Naive B cell (primary cell): ENCODE measurements around the gene SLC40A1. TPM values are rescaled to one million over a fixed set of nuclear protein-coding genes. Genes with fewer than 3 reads are reported as not detected.

ENCODE experiments used
- ATAC-seq, 2 donors: fragments of 150-1000 bp; cut with Tn5 transposase; 2 replicates each; pipeline ENCODE4 v1.10.0; 2021; ENCODE audit warnings: low read depth in 2 of 2, mild to moderate bottlenecking in 2 of 2, moderate library complexity in 2 of 2
- DNase-seq: peaks from one replicate; pipeline ENCODE4 v3.0.0; 2022
- H3K27ac Mint-ChIP-seq, 6 donors: one replicate each; pipeline ENCODE4 v1.8.0; 2020 to 2022; ENCODE audit warnings: mild to moderate bottlenecking in 6 of 6, mixed read lengths in 6 of 6, moderate library complexity in 5 of 6, inconsistent platforms in 2 of 6
- H3K27me3 Mint-ChIP-seq, 3 donors: one replicate each; pipeline ENCODE4 v1.8.0; 2021 to 2022; ENCODE audit warnings: mixed read lengths in 3 of 3, mild to moderate bottlenecking in 1 of 3
- H3K36me3 Mint-ChIP-seq, 2 donors: one replicate each; pipeline ENCODE4 v1.8.0; 2020 to 2022; ENCODE audit warnings: mixed read lengths in 2 of 2, inconsistent platforms in 1 of 2, mild to moderate bottlenecking in 1 of 2
- H3K4me1 Mint-ChIP-seq, 3 donors: one replicate each; pipeline ENCODE4 v1.8.0; 2020 to 2022; ENCODE audit warnings: mixed read lengths in 3 of 3, inconsistent platforms in 1 of 3, mild to moderate bottlenecking in 1 of 3, moderate library complexity in 1 of 3
- H3K4me3 Mint-ChIP-seq, 8 donors: one replicate each; pipeline ENCODE4 v1.8.0; 2020 to 2022; ENCODE audit warnings: mild to moderate bottlenecking in 8 of 8, mixed read lengths in 8 of 8, moderate library complexity in 8 of 8, inconsistent platforms in 2 of 8
- H3K9me3 Mint-ChIP-seq, 7 donors: one replicate each; pipeline ENCODE4 v1.8.0; 2020 to 2022; ENCODE audit warnings: mixed read lengths in 7 of 7, mild to moderate bottlenecking in 5 of 7, inconsistent platforms in 2 of 7, moderate library complexity in 1 of 7
- polyA plus RNA-seq, 6 donors: library from polyadenylated mRNA; unstranded; fragments of 300-500 nt; fragmentation: Illumina TruSeq; gene quantifications; one replicate each; pipeline ENCODE4 v1.2.3, GENCODE V29; 2021; ENCODE audit warnings: low read depth in 6 of 6

SLC40A1 gene
- polyA plus RNA-seq, 6 donors from 2014 or later, result 1.9 to 7.2 (median 3.3) TPM

- H3K27me3 Mint-ChIP-seq, result peaks cover 22 to 25% (median 24%) of the 10 kb centered on the region in 3 donors
- no peak overlapping the region for H3K27ac Mint-ChIP-seq
- H3K4me1 Mint-ChIP-seq, result peaks cover 0 to 7% (median 0%) of the 10 kb centered on the region in 3 donors
- ATAC-seq (peak; percentile 58 to 59), DNase-seq (no peak)
- no peak overlapping the region for H3K4me3 Mint-ChIP-seq
- no peaks in the 10 kb centered on the region for H3K9me3 Mint-ChIP-seq
- no peaks in the 10 kb centered on the region for H3K36me3 Mint-ChIP-seq
These were observed 7.2 kb upstream of the SLC40A1 start for GRCh38 chr2:189587780-189588179.

DNA sequence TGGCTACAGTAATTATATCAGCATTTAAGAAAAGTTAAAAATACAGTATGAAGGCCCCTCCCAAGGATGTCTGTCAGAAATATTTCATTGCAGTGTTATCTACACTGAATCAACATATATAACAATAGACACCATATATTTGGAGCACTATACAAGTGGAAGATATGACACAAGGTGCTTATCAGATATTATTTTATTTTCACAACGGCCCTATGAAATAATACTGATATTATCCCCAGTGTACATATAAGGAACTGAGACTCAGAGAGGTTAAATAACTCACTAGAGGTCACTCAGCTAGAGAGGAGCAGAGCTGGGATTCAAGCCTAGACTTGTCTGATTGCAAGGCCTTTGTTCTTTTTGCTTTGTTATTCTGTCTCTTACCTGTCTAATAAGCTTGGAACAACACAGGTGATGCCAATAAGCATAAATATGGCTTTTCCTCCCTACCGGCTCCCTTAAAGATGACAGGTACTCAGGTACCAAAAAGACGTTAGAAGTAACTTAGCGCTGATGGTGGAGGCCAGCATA lies 4.7 kb upstream of the SLC40A1 start:
- no peak for DNase-seq
- Mint-ChIP-seq H3K9me3 (no peaks in the 10 kb centered on the region), H3K4me3 (no peak overlapping the region), H3K27ac (no peak overlapping the region), H3K27me3 (peaks cover 37 to 43% (median 39%) of the 10 kb centered on the region in 3 donors), H3K36me3 (no peaks in the 10 kb centered on the region), H3K4me1 (peaks cover 10 to 18% (median 14%) of the 10 kb centered on the region in 3 donors)
- ATAC-seq, result no peak

DNA sequence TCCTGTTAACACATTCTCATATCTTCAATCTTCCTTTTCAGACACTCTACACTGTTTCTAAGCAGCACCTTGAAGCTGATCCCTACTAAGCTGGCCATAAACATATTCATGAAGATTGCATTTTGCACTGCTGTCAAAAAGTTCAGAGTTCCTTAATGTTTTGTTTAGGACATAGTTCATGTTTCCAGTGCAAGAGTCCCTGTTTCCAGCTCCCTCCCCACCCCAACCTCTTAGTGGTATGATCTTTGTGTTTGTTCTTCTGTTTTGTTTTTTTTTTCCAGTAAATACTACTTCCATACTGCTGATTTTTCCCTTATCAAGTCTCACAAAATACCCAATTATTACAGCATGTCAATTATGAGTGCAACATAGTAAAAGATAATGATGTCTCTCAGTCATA lies 4.1 kb upstream of the SLC40A1 start:
- Mint-ChIP-seq H3K27ac (no peak overlapping the region), H3K4me3 (no peak overlapping the region), H3K27me3 (peaks cover 39 to 45% (median 45%) of the 10 kb centered on the region in 3 donors), H3K4me1 (peaks cover 16 to 24% (median 19%) of the 10 kb centered on the region in 3 donors), H3K36me3 (no peaks in the 10 kb centered on the region), H3K9me3 (no peaks in the 10 kb centered on the region)
- ATAC-seq (no peak), DNase-seq (no peak)

- Mint-ChIP-seq H3K4me1 (peaks cover 20 to 28% (median 22%) of the 10 kb centered on the region in 3 donors), H3K4me3 (peak overlapping the region in 1 of 8 donors; percentile 28)
These were observed 2.9 kb upstream of the SLC40A1 start for GRCh38 chr2:189583227-189584198.

DNA sequence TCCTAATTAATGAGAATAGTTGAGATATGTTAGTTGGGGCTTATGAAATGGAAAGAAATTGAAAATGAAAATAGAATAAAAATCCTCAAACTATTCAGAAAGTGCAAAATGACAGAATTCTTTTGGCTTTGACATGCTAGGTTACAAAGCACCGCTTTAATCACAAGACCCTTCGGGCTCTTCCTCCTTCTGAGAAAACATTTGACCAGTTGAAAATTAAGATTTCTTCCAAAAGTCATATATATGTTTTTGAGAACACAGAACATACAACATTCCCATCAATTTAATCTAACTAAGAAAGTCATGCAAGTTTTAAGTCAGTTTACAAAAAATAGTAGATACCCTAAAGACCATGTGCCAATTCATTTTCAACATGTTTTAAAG lies 2.2 kb upstream of the SLC40A1 start:
- peak overlapping the region in 1 of 8 donors; percentile 75 for H3K4me3 Mint-ChIP-seq
- ATAC-seq, result no peak
- H3K9me3 Mint-ChIP-seq, result no peaks in the 10 kb centered on the region
- no peak overlapping the region for H3K27ac Mint-ChIP-seq
- H3K27me3 Mint-ChIP-seq, result peaks cover 45 to 51% (median 48%) of the 10 kb centered on the region in 3 donors
- DNase-seq, result no peak
- no peaks in the 10 kb centered on the region for H3K36me3 Mint-ChIP-seq
- peaks cover 20 to 26% (median 22%) of the 10 kb centered on the region in 3 donors for H3K4me1 Mint-ChIP-seq

More at GRCh38 chr2:189583227-189584198, 2.9 kb upstream of the SLC40A1 start:
- no peak for DNase-seq
- H3K27me3 Mint-ChIP-seq, result peaks cover 45 to 51% (median 50%) of the 10 kb centered on the region in 3 donors
- no peaks in the 10 kb centered on the region for H3K9me3 Mint-ChIP-seq
- no peaks in the 10 kb centered on the region for H3K36me3 Mint-ChIP-seq
- peak overlapping the region in 1 of 6 donors; percentile 3 for H3K27ac Mint-ChIP-seq
- no peak for ATAC-seq

GRCh38 chr2:189582140-189582808 lies 1.7 kb upstream of the SLC40A1 start:
- no peak overlapping the region for H3K27ac Mint-ChIP-seq
- peaks cover 45 to 52% (median 46%) of the 10 kb centered on the region in 3 donors for H3K27me3 Mint-ChIP-seq

GRCh38 chr2:189581354-189582139 lies 961 bp upstream of the SLC40A1 start:
- H3K27ac Mint-ChIP-seq, result peak overlapping the region in 1 of 6 donors; percentile 35
- ATAC-seq (peak in 1 of 2 donors; percentile 4), DNase-seq (no peak)
- peaks cover 45 to 56% (median 49%) of the 10 kb centered on the region in 3 donors for H3K27me3 Mint-ChIP-seq
- H3K4me3 Mint-ChIP-seq, result peak overlapping the region; percentile 73 to 88 (median 78)
- H3K36me3 Mint-ChIP-seq, result no peaks in the 10 kb centered on the region
- H3K4me1 Mint-ChIP-seq, result peaks cover 20 to 22% (median 21%) of the 10 kb centered on the region in 3 donors
- no peaks in the 10 kb centered on the region for H3K9me3 Mint-ChIP-seq

More at GRCh38 chr2:189582140-189582808, 1.7 kb upstream of the SLC40A1 start:
- no peak for ATAC-seq
- no peaks in the 10 kb centered on the region for H3K9me3 Mint-ChIP-seq
- no peaks in the 10 kb centered on the region for H3K36me3 Mint-ChIP-seq
- peaks cover 20 to 22% (median 21%) of the 10 kb centered on the region in 3 donors for H3K4me1 Mint-ChIP-seq
- H3K4me3 Mint-ChIP-seq, result peak overlapping the region in 6 of 8 donors; percentile 44 to 88 (median 76)
- DNase-seq, result no peak

DNA sequence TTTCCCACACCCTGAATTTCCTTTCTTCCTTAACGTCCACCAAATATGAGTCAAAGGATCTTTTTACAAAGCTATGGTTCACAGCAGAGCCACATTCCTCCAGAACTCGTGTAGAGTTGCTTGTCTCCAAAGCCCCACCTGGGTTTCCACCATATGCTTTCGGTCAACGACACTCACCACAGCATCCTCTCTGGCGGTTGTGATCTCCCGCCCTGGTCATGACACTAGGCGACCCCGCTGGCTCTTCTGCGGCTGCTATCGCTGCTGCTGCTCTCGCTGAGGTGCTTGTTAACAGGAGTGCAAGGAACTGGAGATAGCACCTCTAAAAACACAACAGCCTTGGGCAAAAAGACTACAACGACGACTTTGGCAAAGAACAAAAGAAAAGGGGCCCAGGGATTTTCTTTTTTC lies 340 bp downstream of the SLC40A1 start:
- Mint-ChIP-seq H3K4me3 (peak overlapping the region; percentile 73 to 95 (median 87)), H3K36me3 (no peaks in the 10 kb centered on the region), H3K27ac (no peak overlapping the region), H3K4me1 (peaks cover 20 to 22% (median 21%) of the 10 kb centered on the region in 3 donors), H3K9me3 (no peaks in the 10 kb centered on the region), H3K27me3 (peaks cover 45 to 56% (median 45%) of the 10 kb centered on the region in 3 donors)
- ATAC-seq (peak; percentile 21 to 31), DNase-seq (no peak)

- Mint-ChIP-seq H3K36me3 (no peaks in the 10 kb centered on the region), H3K4me1 (peaks cover 20 to 22% (median 21%) of the 10 kb centered on the region in 3 donors), H3K27me3 (peaks cover 40 to 52% (median 45%) of the 10 kb centered on the region in 3 donors), H3K27ac (no peak overlapping the region), H3K9me3 (no peaks in the 10 kb centered on the region), H3K4me3 (peak overlapping the region; percentile 73 to 95 (median 87))
- DNase-seq, result no peak
- no peak for ATAC-seq
These were observed 900 bp downstream of the SLC40A1 start for GRCh38 chr2:189579585-189580186.

DNA sequence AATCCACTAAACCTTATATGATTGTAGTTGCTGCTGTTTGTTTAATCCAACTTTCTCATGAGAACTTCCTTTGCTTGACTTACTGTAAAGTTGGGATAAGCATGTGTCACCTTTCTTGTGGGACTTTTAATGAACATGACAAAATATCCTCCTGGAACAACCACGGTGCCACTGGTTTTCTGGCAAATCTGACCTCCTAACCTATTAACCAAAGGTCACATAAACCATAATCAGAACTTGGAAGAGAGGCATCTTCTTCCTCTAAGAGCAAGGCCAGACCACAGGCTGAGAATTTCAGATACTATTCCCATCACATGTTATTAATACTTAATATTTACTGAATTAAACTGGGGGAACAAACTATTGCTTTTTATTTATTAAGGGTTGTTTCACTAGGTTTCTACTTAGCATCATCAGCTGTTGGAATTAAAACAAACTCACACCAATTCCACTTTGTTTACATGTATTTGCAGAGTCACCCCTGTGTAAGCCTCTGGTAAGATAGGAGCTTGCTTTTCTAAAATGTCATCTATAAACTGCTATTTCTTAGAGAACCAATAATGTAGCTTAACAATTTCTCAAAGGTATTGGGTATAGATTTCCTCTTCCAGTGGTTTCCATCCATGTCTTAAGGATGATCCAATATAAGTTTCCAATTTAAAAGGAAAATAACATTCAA lies 2.2 kb downstream of the SLC40A1 start:
- H3K36me3 Mint-ChIP-seq, result no peaks in the 10 kb centered on the region
- H3K4me3 Mint-ChIP-seq, result peak overlapping the region in 1 of 8 donors; percentile 87
- peaks cover 20 to 22% (median 21%) of the 10 kb centered on the region in 3 donors for H3K4me1 Mint-ChIP-seq
- H3K27me3 Mint-ChIP-seq, result peaks cover 33 to 43% (median 36%) of the 10 kb centered on the region in 3 donors
- no peaks in the 10 kb centered on the region for H3K9me3 Mint-ChIP-seq
- no peak overlapping the region for H3K27ac Mint-ChIP-seq
- no peak for ATAC-seq
- no peak for DNase-seq

DNA sequence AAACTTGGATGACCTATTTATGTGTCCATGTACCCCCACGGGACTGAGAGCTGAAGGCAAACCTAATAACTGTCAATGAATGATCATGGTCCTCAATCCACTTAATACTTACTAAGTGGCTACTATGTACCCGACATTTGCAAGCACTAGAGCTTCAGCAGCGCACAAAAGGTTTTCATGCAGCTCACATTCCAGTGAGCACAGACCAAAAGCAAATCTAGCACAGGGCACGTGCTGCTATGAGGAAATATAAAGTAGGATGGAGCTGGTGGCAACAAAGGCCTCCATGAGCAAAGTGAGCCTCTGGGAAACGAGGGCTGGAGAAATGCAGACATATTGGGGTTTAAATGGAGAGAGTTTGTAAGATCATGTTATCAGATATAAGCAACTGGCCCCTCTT lies 3.5 kb downstream of the SLC40A1 start:
- no peak overlapping the region for H3K4me3 Mint-ChIP-seq
- DNase-seq, result no peak
- H3K4me1 Mint-ChIP-seq, result peaks cover 19 to 22% (median 21%) of the 10 kb centered on the region in 3 donors
- H3K27me3 Mint-ChIP-seq, result peaks cover 24 to 31% (median 28%) of the 10 kb centered on the region in 3 donors
- no peak overlapping the region for H3K27ac Mint-ChIP-seq
- H3K9me3 Mint-ChIP-seq, result no peaks in the 10 kb centered on the region
- no peaks in the 10 kb centered on the region for H3K36me3 Mint-ChIP-seq
- no peak for ATAC-seq

GRCh38 chr2:189576396-189576795 lies 4.2 kb downstream of the SLC40A1 start:
- peaks cover 12 to 15% (median 14%) of the 10 kb centered on the region in 3 donors for H3K4me1 Mint-ChIP-seq

More at GRCh38 chr2:189576396-189576795, 4.2 kb downstream of the SLC40A1 start:
- H3K27me3 Mint-ChIP-seq, result peaks cover 17 to 23% (median 22%) of the 10 kb centered on the region in 3 donors
- no peak for DNase-seq
- no peak overlapping the region for H3K4me3 Mint-ChIP-seq
- H3K27ac Mint-ChIP-seq, result peak overlapping the region in 1 of 6 donors; percentile 23
- ATAC-seq, result no peak
- no peaks in the 10 kb centered on the region for H3K9me3 Mint-ChIP-seq
- no peaks in the 10 kb centered on the region for H3K36me3 Mint-ChIP-seq
